OCI-LY3 (cell line): Measurements from ENCODE around the gene SLC13A1.
A peak's percentile ranks its signal among the peaks of the same experiment; 100 is the strongest.

Experiments used
- H2AFZ ChIP-seq: fragments of 200-600, 300-600 bp; shearing (Covaris generic); 2 replicates; pipeline ENCODE4 v1.6.0; 2014; ENCODE audit warnings: antibody characterized with exemption, low read depth, low read length
- H3K27ac ChIP-seq: fragments of 200-600, 300-600 bp; sonication (generic); 2 replicates; pipeline ENCODE4 v1.5.1; 2014; ENCODE audit warnings: mild to moderate bottlenecking, low read length, moderate library complexity, mixed read lengths
- H3K27me3 ChIP-seq: fragments of 200-600, 300-600 bp; sonication (generic); 2 replicates; pipeline ENCODE4 v1.6.1; 2014; ENCODE audit warnings: low read depth, low read length, mixed read lengths
- H3K36me3 ChIP-seq: fragments of 200-600, 300-600 bp; sonication (generic); replicated peaks from 2 replicates; pipeline ENCODE3; 2014; ENCODE audit warnings: low read depth, low read length, mixed read lengths
- H3K4me1 ChIP-seq: fragments of 300-600, 200-600 bp; sonication (generic); 2 replicates; pipeline ENCODE4 v1.6.1; 2014; ENCODE audit warnings: low read length, mixed read lengths
- H3K4me2 ChIP-seq: fragments of 200-600, 300-600 bp; sonication (generic); 2 replicates; pipeline ENCODE4 v1.6.1; 2014; ENCODE audit warnings: low read length, mixed read lengths
- H3K4me3 ChIP-seq: fragments of 300-600, 200-600 bp; sonication (generic); 2 replicates; pipeline ENCODE4 v1.5.1; 2014; ENCODE audit warnings: antibody characterized with exemption, mild to moderate bottlenecking, low read length, moderate library complexity
- H3K79me2 ChIP-seq: fragments of 300-600, 200-600 bp; shearing (Covaris generic); 2 replicates; pipeline ENCODE4 v1.6.1; 2014; ENCODE audit warnings: mild to moderate bottlenecking, low read length, mixed read lengths
- H3K9ac ChIP-seq: fragments of 300-600, 200-600 bp; shearing (Covaris generic); 2 replicates; pipeline ENCODE4 v1.6.0; 2014; ENCODE audit warnings: mild to moderate bottlenecking, low read length, moderate library complexity
- H3K9me3 ChIP-seq: fragments of 200-600, 300-600 bp; shearing (Covaris generic); 2 replicates; pipeline ENCODE4 v1.6.1; 2014; ENCODE audit warnings: low read length, mixed read lengths; ENCODE audit not compliant: insufficient read depth
- H4K20me1 ChIP-seq: fragments of 200-600, 300-600 bp; sonication (generic); 2 replicates; pipeline ENCODE4 v1.6.1; 2016; ENCODE audit warnings: low read length, mixed read lengths; ENCODE audit not compliant: insufficient read depth
- CTCF ChIP-seq: fragments of 200-600, 300-600 bp; sonication (generic); IDR thresholded peaks from 2 replicates; pipeline ENCODE4 v1.5.1; 2014; ENCODE audit warnings: antibody characterized with exemption, low read length, low read depth
- EZH2phosphoT487 ChIP-seq: fragments of 200-600 bp; shearing (Covaris generic); IDR thresholded peaks from 2 replicates; pipeline ENCODE4 v1.6.1; 2018; ENCODE audit warnings: antibody characterized with exemption, mixed run types, low read depth

The SLC13A1 gene

GRCh38 chr7:123199883-123200282 is at the start of gene SLC13A1:
SLC13A1 (minus strand) TSS chr7:123199969; CDS start chr7:123199946, 23 bp downstream.
- no peak within 1 kb of the TSS for H3K27ac ChIP-seq

GRCh38 chr7:123244768-123245167 is 45.0 kb upstream of the SLC13A1 start:
- H3K4me3 ChIP-seq: no peak overlapping the region
- TF ChIP-seq EZH2phosphoT487 (no peak), CTCF (no peak)
- no peak overlapping the region for H3K4me2 ChIP-seq
- H3K27me3 ChIP-seq: no peaks in the 10 kb centered on the region
- H3K4me1 ChIP-seq: peaks cover 3% of the 10 kb centered on the region; the same call in 1 of the 2 replicates
- no peaks in the 10 kb centered on the region for H3K9me3 ChIP-seq
- H2AFZ ChIP-seq: no peak overlapping the region
- no peaks in the 10 kb centered on the region for H3K79me2 ChIP-seq
- H3K9ac ChIP-seq: no peak overlapping the region
- H4K20me1 ChIP-seq: no peaks in the 10 kb centered on the region
- H3K27ac ChIP-seq: no peak overlapping the region
- no peaks in the 10 kb centered on the region for H3K36me3 ChIP-seq

More at GRCh38 chr7:123199883-123200282, at the start of gene SLC13A1:
- no peak within 1 kb of the TSS for H3K4me3 ChIP-seq
- no peaks in the 10 kb centered on the region for H4K20me1 ChIP-seq
- H3K9me3 ChIP-seq: no peaks in the 10 kb centered on the region
- H3K4me2 ChIP-seq: no peak within 1 kb of the TSS
- no peak within 1 kb of the TSS; the same call in 1 of the 2 replicates for H2AFZ ChIP-seq
- TF ChIP-seq EZH2phosphoT487: no peak
- no peak for TF ChIP-seq CTCF
- H3K36me3 ChIP-seq: no peaks in the 10 kb centered on the region
- H3K9ac ChIP-seq: no peak within 1 kb of the TSS
- no peaks in the 10 kb centered on the region for H3K27me3 ChIP-seq
- H3K4me1 ChIP-seq: peaks cover 43% of the 10 kb centered on the region
- no peaks in the 10 kb centered on the region for H3K79me2 ChIP-seq

- Histone ChIP-seq H3K27me3 (no peaks in the 10 kb centered on the region), H3K4me2 (peak overlapping the region; percentile 39), H3K9ac (no peak overlapping the region), H3K79me2 (no peaks in the 10 kb centered on the region), H2AFZ (peak overlapping the region; percentile 93), H3K9me3 (no peaks in the 10 kb centered on the region), H3K4me3 (peak overlapping the region; percentile 18; the same call in 1 of the 2 replicates), H3K4me1 (peaks cover 3% of the 10 kb centered on the region; the same call in 1 of the 2 replicates), H3K36me3 (no peaks in the 10 kb centered on the region), H3K27ac (no peak overlapping the region), H4K20me1 (no peaks in the 10 kb centered on the region)
- TF ChIP-seq EZH2phosphoT487 (no peak), CTCF (no peak)
Observed at GRCh38 chr7:123242467-123243092, 42.8 kb upstream of the SLC13A1 start.

- Histone ChIP-seq H3K36me3 (no peaks in the 10 kb centered on the region), H3K27ac (no peak overlapping the region), H2AFZ (peak overlapping the region; percentile 93), H4K20me1 (no peaks in the 10 kb centered on the region), H3K79me2 (no peaks in the 10 kb centered on the region), H3K4me3 (no peak overlapping the region), H3K9me3 (no peaks in the 10 kb centered on the region), H3K4me1 (peaks cover 3% of the 10 kb centered on the region; the same call in 1 of the 2 replicates), H3K27me3 (no peaks in the 10 kb centered on the region), H3K9ac (no peak overlapping the region), H3K4me2 (peak overlapping the region; percentile 39; the same call in 1 of the 2 replicates)
- no peak for TF ChIP-seq EZH2phosphoT487
Observed at GRCh38 chr7:123241809-123242208, 42.0 kb upstream of the SLC13A1 start.
